T-helper 1 cell treated with Interleukin-12 subunit alpha and Interleukin-12 subunit beta and Interleukin-4 antibody, amounts not matched to agents 30 μg/mL and 1 μg/mL, for 36 hours (primary cell): ENCODE results near the gene KRTAP5-2.
A peak's percentile ranks its signal among the peaks of the same experiment; 100 is the strongest.
"Not testable (repeated sequence)": the region's sequence is repeated elsewhere in the genome, so short reads cannot be mapped to it uniquely, and the experiment has no call there.

ENCODE experiments used
- H3K27ac Mint-ChIP-seq: one replicate; pipeline ENCODE4 v1.8.0; 2021; ENCODE audit warnings: mild to moderate bottlenecking, mixed read lengths
- H3K27me3 Mint-ChIP-seq: one replicate; pipeline ENCODE4 v1.8.0; 2021; ENCODE audit warnings: low read depth, mixed read lengths
- H3K36me3 Mint-ChIP-seq: one replicate; pipeline ENCODE4 v1.8.0; 2021; ENCODE audit warnings: low read depth, mixed read lengths
- H3K4me1 Mint-ChIP-seq: one replicate; pipeline ENCODE4 v1.8.0; 2021; ENCODE audit warnings: low read depth, mixed read lengths
- H3K4me3 Mint-ChIP-seq: one replicate; pipeline ENCODE4 v1.8.0; 2021; ENCODE audit warnings: mild to moderate bottlenecking, moderate library complexity, mixed read lengths
- H3K9me3 Mint-ChIP-seq: one replicate; pipeline ENCODE4 v1.8.0; 2021; ENCODE audit warnings: mixed read lengths

KRTAP5-2 gene

DNA sequence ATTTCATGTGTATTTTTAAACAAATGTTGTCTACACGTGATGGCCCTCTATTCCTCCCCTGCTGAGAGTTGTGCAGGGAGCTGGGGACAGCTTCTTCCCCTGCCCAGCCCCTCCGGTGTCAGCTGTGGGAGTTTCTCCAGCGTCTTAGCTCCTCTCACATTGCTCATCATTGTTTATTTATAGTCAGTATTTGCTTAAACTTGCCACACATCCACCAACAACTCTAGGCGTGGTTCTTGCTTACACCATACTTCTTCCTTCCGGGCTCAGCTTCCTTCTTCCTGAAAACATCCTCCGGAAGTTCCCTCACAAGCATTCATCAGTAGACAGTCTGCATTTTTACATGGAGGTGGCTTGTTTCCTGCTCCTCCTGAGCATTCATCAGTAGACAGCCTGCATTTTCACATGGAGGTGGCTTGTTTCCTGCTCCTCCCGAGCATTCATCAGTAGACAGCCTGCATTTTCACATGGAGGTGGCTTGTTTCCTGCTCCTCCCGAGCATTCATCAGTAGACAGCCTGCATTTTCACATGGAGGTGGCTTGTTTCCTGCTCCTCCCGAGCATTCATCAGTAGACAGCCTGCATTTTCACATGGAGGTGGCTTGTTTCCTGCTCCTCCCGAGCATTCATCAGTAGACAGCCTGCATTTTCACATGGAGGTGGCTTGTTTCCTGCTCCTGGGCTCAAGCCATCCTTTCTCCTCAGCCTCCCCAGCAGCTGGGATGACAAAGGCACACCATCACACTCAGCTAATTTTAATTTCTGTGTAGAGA lies 8.7 kb downstream of the KRTAP5-2 start:
- not testable (repeated sequence) for H3K9me3 Mint-ChIP-seq, H3K36me3 Mint-ChIP-seq
- Mint-ChIP-seq H3K27me3 (peaks cover 36% of the 10 kb centered on the region), H3K27ac (peak overlapping the region; percentile 83), H3K4me3 (peak overlapping the region; percentile 57), H3K4me1 (peaks cover 11% of the 10 kb centered on the region)

DNA sequence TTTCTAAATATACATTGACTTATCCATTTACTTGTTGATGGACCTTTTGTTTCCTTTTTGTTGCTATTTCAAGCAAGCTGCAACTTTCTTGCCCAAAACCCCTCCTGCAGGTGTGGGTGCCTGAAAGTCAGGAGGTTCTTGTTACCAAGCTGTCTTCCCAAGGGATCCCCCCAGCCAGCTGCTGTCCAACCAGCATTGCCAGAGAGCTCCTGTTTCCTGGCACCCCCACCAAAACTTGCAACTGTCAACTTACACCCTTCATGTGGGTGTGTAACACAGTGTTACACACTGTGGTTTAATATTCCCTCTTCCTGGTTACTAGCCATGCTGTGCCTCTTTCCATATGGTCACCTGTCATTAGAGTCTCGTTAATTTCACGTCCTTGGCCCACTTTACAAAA lies 11.4 kb downstream of the KRTAP5-2 start:
- peaks cover 11% of the 10 kb centered on the region for H3K4me1 Mint-ChIP-seq
- no peak overlapping the region for H3K4me3 Mint-ChIP-seq
- peaks cover 9% of the 10 kb centered on the region for H3K9me3 Mint-ChIP-seq
- peaks cover 5% of the 10 kb centered on the region for H3K36me3 Mint-ChIP-seq
- H3K27ac Mint-ChIP-seq, result no peak overlapping the region
- H3K27me3 Mint-ChIP-seq, result peaks cover 17% of the 10 kb centered on the region

DNA sequence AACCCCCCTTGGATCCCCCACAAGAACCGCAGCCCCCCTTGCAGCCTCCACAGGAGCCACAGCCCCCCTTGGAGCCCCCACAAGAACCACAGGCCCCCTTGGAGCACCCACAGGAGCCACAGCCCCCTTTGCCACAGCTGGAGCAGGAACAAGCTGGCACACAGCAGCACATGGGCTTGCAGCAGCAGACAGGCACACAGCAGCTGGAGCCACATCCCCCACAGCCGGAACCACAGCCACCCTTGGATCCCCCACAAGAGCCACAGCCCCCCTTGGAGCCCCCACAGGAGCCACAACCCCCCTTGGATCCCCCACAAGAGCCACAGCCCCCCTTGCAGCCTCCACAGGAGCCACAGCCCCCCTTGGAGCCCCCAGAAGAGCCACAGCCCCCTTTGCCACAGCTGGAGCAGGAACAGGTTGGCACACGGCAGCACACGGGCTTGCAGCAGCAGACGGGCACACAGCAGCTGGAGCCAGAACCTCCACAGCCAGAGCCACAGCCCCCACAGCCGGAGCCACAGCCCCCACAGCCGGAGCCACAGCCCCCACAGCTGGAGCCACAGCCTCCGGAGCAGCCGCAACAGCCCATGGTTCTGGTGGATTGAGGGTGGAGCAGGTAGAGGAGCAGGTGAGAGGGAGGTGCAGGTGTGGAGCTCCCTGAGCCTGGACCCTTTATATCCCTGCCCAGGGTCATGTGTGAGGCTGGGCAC lies 13.3 kb downstream of the KRTAP5-2 start, which contains the start of gene KRTAP5-1:
KRTAP5-1 (minus strand) TSS at position 623 of the 710 bp plus-strand sequence; CDS start at position 589, 34 bp downstream.
- not testable (repeated sequence) for H3K4me3 Mint-ChIP-seq, H3K36me3 Mint-ChIP-seq, H3K9me3 Mint-ChIP-seq, H3K4me1 Mint-ChIP-seq, H3K27ac Mint-ChIP-seq
- H3K27me3 Mint-ChIP-seq, result peaks cover 17% of the 10 kb centered on the region

DNA sequence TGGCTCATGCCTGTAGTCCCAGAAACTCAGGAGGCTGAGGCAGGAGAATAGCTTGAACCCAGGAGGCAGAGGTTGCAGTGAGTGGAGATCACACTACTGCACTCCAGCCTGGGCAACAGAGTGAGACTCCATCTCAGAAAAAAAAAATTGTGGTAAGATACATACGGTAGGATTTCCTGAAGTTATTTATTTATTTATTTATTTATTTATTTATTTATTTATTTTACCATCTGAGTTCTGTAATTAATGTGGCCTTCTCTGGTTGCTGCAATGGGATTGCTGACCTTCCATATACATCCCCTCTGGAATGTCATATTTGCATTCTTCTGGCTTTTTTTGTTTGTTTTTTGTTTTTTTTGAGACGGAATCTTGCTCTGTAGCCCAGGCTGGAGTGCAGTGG lies 15.2 kb downstream of the KRTAP5-2 start:
- H3K27me3 Mint-ChIP-seq, result peaks cover 22% of the 10 kb centered on the region
- H3K4me3 Mint-ChIP-seq, H3K4me1 Mint-ChIP-seq, H3K36me3 Mint-ChIP-seq, H3K27ac Mint-ChIP-seq: not testable (repeated sequence)
- H3K9me3 Mint-ChIP-seq, result peaks cover 11% of the 10 kb centered on the region

DNA sequence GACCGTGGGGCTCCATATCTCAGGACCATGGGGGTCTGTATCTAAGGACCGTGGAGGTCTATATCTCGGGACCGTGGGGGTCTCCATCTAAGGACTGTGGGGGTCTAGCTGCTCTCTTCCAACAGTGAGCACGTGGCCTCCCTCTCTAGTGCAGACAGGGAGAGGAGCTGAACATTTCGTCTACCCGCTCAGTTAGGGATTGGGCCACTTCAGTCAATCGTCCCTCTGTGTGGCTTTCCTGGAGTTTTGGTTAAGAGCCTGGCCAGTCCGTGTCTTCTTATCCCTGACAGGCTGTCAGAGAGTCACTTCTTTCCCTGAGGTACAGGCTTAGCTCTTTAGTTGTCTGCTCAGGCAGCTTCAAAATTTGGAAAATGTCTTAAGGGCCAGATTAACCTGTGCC lies 16.1 kb downstream of the KRTAP5-2 start:
- no peaks in the 10 kb centered on the region for H3K4me1 Mint-ChIP-seq
- no peaks in the 10 kb centered on the region for H3K36me3 Mint-ChIP-seq
- H3K27me3 Mint-ChIP-seq, result peaks cover 16% of the 10 kb centered on the region
- no peak overlapping the region for H3K27ac Mint-ChIP-seq
- H3K4me3 Mint-ChIP-seq, result no peak overlapping the region
- H3K9me3 Mint-ChIP-seq, result peaks cover 11% of the 10 kb centered on the region

DNA sequence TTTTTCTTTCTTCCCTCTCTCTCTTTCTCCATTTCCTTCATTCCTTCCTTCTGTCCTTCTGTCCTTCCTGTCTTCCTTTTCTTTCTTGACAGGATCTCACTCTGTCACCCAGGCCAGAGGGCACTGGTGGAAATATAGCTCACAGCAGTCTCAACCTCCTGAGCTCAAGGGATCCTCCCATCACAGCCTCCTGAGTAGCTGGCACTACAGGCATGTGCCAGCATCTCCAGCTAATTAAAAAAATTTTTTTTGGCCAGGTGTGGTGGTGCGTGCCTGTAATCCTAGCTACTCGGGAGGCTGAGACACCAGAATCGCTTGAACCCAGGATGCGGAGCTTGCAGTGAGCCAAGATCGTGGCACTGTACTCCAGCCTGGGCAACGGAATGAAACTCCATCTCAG lies 21.3 kb downstream of the KRTAP5-2 start:
- H3K4me3 Mint-ChIP-seq, result no peak overlapping the region
- H3K27ac Mint-ChIP-seq, result no peak overlapping the region
- H3K9me3 Mint-ChIP-seq, result peaks cover 11% of the 10 kb centered on the region
- peaks cover 31% of the 10 kb centered on the region for H3K27me3 Mint-ChIP-seq
- H3K4me1 Mint-ChIP-seq, result peaks cover 6% of the 10 kb centered on the region
- no peaks in the 10 kb centered on the region for H3K36me3 Mint-ChIP-seq

DNA sequence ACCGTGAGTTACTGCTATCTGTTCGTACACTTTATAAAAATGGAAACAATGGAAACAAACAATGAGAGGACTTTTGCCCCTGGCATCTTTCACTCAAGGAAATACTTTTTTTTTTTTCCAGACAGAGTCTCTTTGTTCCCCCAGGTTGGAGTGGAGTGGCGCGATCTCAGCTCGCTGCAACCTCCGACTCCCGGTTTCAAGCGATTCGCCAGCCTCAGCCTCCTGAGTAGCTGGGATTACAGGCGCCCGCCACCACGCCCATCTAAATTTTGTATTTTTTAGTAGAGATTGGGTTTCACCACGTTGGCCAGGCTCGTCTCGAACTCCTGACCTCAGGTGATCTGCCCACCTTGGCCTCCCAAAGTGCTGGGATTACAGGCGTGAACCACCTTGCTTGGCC lies 22.3 kb downstream of the KRTAP5-2 start:
- H3K27me3 Mint-ChIP-seq, result peaks cover 33% of the 10 kb centered on the region
- H3K36me3 Mint-ChIP-seq, H3K27ac Mint-ChIP-seq, H3K4me3 Mint-ChIP-seq, H3K4me1 Mint-ChIP-seq: not testable (repeated sequence)
- H3K9me3 Mint-ChIP-seq, result peaks cover 11% of the 10 kb centered on the region

DNA sequence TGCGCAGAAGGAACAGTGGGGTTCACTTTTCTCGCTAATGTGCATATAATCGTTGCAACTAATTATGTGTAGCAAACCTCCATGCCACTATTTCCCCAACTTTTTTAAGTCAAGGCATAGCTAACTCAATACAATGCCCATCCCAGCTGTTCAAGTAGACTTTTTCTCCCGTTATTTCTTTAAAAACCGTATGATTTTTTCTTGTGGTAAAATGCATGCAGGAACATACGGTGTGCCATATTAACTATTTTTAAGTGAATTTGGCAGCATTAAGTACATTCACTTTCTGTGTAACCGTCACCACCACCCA lies 23.2 kb downstream of the KRTAP5-2 start:
- Mint-ChIP-seq H3K36me3 (no peaks in the 10 kb centered on the region), H3K4me3 (no peak overlapping the region), H3K27ac (no peak overlapping the region), H3K27me3 (peaks cover 39% of the 10 kb centered on the region), H3K4me1 (peaks cover 6% of the 10 kb centered on the region), H3K9me3 (peaks cover 11% of the 10 kb centered on the region)

DNA sequence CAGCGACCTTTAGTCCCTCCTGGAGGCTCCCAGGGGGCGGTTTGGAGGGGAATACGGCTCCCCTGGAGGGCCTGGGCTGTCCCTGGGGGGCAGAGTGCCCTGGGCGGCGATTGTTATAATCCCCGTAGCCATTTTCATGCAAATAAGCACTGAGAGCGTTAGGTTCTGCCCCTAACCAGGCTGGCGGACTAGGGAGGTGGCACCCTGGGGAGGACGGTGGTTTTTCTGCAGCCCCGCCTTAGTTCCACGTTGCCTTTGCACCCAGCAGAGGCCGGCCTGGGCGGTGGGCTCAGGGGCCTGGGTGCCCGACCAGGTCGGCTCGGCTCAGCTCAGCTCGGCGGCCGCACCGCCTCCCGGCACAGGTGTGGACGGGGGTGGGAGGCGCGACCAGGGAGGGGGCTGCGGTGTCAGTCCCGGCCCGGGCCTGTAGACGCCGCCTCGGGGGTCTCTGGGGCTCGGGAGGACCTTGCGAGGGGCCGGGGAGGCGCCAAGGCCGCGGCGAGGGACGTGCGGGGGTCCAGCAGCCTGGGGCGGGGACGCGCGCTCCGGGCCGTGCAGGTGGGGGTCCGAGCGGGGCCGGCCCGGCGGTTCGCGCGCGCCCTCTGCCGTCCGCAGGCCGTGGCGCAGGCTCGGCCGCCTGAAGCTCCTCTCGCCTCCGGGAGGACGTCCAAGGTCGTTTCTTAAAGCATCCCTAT lies 23.7 kb downstream of the KRTAP5-2 start:
- H3K4me3 Mint-ChIP-seq, result peak overlapping the region; percentile 14
- H3K27ac Mint-ChIP-seq, result no peak overlapping the region
- H3K9me3 Mint-ChIP-seq, result peaks cover 11% of the 10 kb centered on the region
- H3K36me3 Mint-ChIP-seq, result no peaks in the 10 kb centered on the region
- peaks cover 6% of the 10 kb centered on the region for H3K4me1 Mint-ChIP-seq
- peaks cover 43% of the 10 kb centered on the region for H3K27me3 Mint-ChIP-seq

DNA sequence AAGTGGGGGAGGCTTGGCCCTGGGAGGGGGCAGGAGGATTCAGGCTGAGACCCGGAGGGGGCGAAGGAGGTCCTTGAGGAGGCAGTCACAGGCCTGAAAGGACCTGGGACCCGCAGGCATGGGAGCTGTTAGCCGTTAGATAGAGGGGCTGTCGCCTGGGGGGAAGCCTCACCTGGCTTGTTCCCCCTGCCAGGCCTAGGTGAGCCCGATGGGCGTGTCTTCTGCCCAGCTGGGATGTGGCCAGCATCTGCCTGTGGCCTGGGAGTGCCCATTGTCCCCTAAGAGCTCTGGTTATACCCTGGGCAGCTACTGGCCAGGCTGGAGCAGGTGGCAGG lies 24.2 kb downstream of the KRTAP5-2 start:
- Mint-ChIP-seq H3K27me3 (peaks cover 45% of the 10 kb centered on the region), H3K9me3 (peaks cover 9% of the 10 kb centered on the region), H3K4me3 (peak overlapping the region; percentile 28), H3K27ac (no peak overlapping the region), H3K4me1 (peaks cover 6% of the 10 kb centered on the region), H3K36me3 (no peaks in the 10 kb centered on the region)

DNA sequence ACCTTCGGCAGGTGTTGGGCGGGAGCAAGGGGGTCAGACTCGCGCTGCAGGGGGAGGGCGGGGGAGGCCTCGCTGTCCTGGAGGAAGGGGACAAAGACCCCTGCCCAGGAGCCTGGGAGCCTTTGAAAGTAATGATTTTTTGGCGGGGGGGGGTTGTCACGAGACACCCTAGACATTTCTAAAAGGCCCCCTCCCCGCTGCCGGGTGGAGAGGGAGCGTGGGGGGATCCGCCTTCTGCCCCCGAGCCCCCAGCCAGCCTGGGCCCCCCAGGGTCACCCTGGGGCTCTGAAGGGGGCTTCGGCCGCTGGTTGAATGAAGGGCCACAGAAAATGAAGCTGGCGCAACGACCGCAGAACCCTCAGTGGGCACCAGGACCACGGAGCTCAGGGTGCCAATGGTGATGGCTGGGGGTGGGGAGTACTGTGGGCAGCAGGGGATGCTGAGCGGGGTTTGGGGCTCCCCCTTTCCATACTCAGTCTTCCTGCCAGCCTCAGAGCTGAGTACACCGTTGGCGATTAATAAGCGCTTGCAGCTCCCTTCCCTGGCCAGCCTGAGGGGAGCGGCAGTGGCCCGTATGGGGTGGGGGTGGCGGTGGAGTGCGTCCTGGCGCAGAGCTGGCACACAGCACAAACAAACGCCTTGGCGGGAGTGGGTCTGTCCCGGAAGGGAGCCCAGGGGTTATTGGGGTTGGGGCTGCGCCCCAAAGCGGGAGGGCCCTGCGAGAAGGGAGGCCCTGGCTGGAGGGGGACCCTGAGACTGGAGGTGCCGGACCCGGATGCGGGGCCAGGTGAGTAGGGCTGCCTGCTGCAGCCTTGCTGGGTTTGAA lies 24.8 kb downstream of the KRTAP5-2 start:
- peak overlapping the region; percentile 36 for H3K27ac Mint-ChIP-seq
- H3K4me1 Mint-ChIP-seq, result peaks cover 6% of the 10 kb centered on the region
- peaks cover 44% of the 10 kb centered on the region for H3K27me3 Mint-ChIP-seq
- H3K36me3 Mint-ChIP-seq, result no peaks in the 10 kb centered on the region
- H3K4me3 Mint-ChIP-seq, result peak overlapping the region; percentile 28
- H3K9me3 Mint-ChIP-seq, result peaks cover 3% of the 10 kb centered on the region

DNA sequence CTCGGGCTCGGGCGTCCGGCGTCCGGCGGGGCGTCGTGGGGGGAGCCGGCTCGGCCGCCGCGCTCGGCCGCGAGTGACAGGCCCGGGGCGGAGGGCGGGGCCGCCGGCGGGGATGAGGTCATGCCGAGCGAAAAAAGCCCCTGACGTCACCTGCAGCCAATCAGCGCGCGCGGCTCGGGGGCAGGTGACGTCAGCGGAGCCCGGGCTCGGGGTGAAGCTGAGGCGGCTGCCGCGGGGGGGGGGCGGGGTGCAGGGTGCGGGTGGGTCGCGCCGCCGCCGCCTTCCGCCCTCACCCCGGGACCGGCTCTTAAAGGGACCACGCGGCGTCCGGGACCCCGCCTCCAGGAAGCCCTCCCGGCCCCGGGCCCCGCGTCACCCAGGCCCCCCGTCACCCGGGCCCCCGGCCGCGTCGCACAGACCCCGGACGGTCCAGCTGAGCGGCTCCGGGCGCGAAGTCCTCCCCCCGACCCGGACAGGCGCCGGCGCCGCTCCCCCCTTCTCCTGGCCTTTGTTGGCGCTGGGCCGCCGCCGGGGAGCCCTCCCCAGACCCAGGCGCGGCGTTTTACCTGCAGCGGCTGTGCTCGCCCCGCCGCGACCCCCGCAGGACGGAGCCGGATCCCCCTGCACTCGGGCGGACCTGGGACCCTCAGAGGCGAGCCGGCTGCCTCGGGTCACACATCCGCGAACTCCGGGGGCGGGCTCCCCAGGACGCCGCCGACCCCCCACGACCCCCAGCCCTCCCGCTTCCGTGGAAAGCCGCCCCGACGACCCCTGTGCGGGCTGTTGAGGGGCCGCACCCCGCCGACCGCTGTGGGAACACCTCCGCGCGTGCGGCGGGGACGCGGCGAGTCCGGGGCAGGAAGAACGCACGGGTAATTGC lies 25.7 kb downstream of the KRTAP5-2 start, which contains the start of gene DUSP8:
DUSP8 (minus strand) TSS at position 75 of the 880 bp plus-strand sequence. CDS start 6,445 bp downstream, outside the sequence.
- Mint-ChIP-seq H3K4me3 (no peak within 1 kb of the TSS), H3K9me3 (no peaks in the 10 kb centered on the region), H3K36me3 (no peaks in the 10 kb centered on the region), H3K27ac (no peak within 1 kb of the TSS), H3K27me3 (peaks cover 40% of the 10 kb centered on the region), H3K4me1 (peaks cover 6% of the 10 kb centered on the region)

DNA sequence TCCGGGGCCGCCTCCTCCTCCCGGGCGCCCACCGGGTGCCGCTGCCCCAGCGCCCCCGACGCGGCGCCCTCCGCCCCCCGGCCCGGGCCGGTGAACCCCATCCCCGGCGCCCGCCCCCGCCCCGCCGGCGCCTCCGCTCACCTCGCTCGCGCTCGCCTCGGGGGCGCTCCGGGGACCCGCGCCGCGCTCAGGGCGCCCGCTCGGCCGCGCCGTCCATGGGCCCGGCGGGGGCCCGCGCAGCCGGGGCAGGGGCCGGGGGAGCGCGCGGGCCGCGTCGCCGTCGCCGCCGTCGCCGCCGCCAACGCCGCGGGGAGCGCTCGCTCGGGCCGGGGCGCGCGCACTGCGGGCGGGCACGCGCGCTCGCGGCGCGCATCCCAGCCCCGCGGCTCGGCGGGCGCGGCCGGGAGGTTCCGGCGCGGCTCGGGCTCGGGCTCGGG lies 26.3 kb downstream of the KRTAP5-2 start:
- no peak overlapping the region for H3K27ac Mint-ChIP-seq
- H3K36me3 Mint-ChIP-seq, result no peaks in the 10 kb centered on the region
- H3K4me3 Mint-ChIP-seq, result no peak overlapping the region
- H3K4me1 Mint-ChIP-seq, result peaks cover 6% of the 10 kb centered on the region
- peaks cover 39% of the 10 kb centered on the region for H3K27me3 Mint-ChIP-seq
- H3K9me3 Mint-ChIP-seq, result no peaks in the 10 kb centered on the region
